GM12878 (cell line): ENCODE data around the gene SWT1. TPM values are rescaled to one million over a fixed set of nuclear protein-coding genes. Genes with fewer than 3 reads are reported as not detected.

Source experiments
- ATAC-seq: fragments of 200-7000 bp; cut with Tn5 transposase; 3 replicates; pipeline ENCODE4 v1.9.1; 2020; ENCODE audit warnings: mild to moderate bottlenecking, moderate library complexity
- BruUV-seq: library from RNA; stranded (reverse); fragments of 400-500 nt; replicated peaks from 2 replicates; lab custom pipeline; 2021; lab: Mats Ljungman, UMichigan
- CTCF ChIA-PET: fragments of 300-600 bp; sonication (Branson Sonifier 250); formaldehyde crosslinking; extraction: SDS; loops from one replicate; lab custom pipeline; 2021; ENCODE audit warnings: inconsistent platforms; lab: Yijun Ruan, JAX
- POLR2A ChIA-PET: fragments of 350-600 bp; formaldehyde crosslinking; extraction: SDS; loops from one replicate; lab custom pipeline; 2021; ENCODE audit warnings: inconsistent platforms; lab: Charles Lee
- RAD21 ChIA-PET: fragments of 300-600 bp; sonication (Branson Sonifier 250); formaldehyde crosslinking; loops from one replicate; lab custom pipeline; 2023; ENCODE audit warnings: antibody characterized with exemption; ENCODE audit not compliant: unreplicated experiment; lab: Charles Lee
- SMC1A ChIA-PET: fragments of 300-600 bp; sonication (Branson Sonifier 250); formaldehyde crosslinking; loops from one replicate; lab custom pipeline; 2023; ENCODE audit not compliant: unreplicated experiment, uncharacterized antibody; lab: Charles Lee
- DNase-seq: peaks from one replicate; pipeline ENCODE4 v3.0.0-alpha.2; 2011; ENCODE audit warnings: low read depth, low spot score
- FAIRE-seq: peaks from 3 replicates; lab custom pipeline; 2011; peaks lifted over from hg19 to GRCh38; lab: Jason Lieb, UNC
- H2AFZ ChIP-seq: 2 replicates; pipeline ENCODE4 v1.6.0; 2011; ENCODE audit warnings: low read depth, low read length, control low read depth; ENCODE audit not compliant: control insufficient read depth
- H3K27ac ChIP-seq: 2 replicates; pipeline ENCODE4 v1.5.1; 2011; ENCODE audit warnings: control low read depth; ENCODE audit not compliant: control insufficient read depth, insufficient read depth
- H3K27me3 ChIP-seq, 2 experiments: replicated peaks in 1 of 2; 2 replicates each; pipeline versions ENCODE4 v1.6.0 to v1.6.1; 2011; ENCODE audit warnings: low read length in 1 of 2; ENCODE audit not compliant: control insufficient read depth in 2 of 2, insufficient read depth in 2 of 2
- H3K36me3 ChIP-seq, 2 experiments: 2 replicates each; pipeline ENCODE4 v1.5.1; 2011; ENCODE audit warnings: low read length in 1 of 2; ENCODE audit not compliant: control insufficient read depth in 2 of 2, insufficient read depth in 2 of 2
- H3K4me1 ChIP-seq: 2 replicates; pipeline ENCODE4 v1.6.1; 2011; ENCODE audit warnings: mild to moderate bottlenecking, low read length, moderate library complexity, mixed read lengths; ENCODE audit not compliant: control insufficient read depth, insufficient read depth
- H3K4me2 ChIP-seq: 2 replicates; pipeline ENCODE4 v1.6.0; 2011; ENCODE audit warnings: control low read depth; ENCODE audit not compliant: control insufficient read depth, insufficient read depth
- H3K4me3 ChIP-seq: fragments of 200-600 bp; sonication (generic); 2 replicates; pipeline ENCODE4 v1.5.1; 2016
- H3K79me2 ChIP-seq: 2 replicates; pipeline ENCODE4 v1.6.0; 2011; ENCODE audit warnings: low read length; ENCODE audit not compliant: control insufficient read depth, insufficient read depth
- H3K9ac ChIP-seq: 2 replicates; pipeline ENCODE4 v1.8.0; 2011; ENCODE audit warnings: low read length, control low read depth, mixed read lengths; ENCODE audit not compliant: control insufficient read depth, insufficient read depth
- H3K9me3 ChIP-seq: replicated peaks from 3 replicates; pipeline ENCODE4 v1.5.1; 2011; ENCODE audit warnings: mild to moderate bottlenecking, low read length; ENCODE audit not compliant: control insufficient read depth, insufficient read depth
- H4K20me1 ChIP-seq: 2 replicates; pipeline ENCODE4 v1.6.0; 2011; ENCODE audit not compliant: control insufficient read depth, insufficient read depth
- BACH1 ChIP-seq: fragments of 450-650 bp; IDR thresholded peaks from 2 replicates; pipeline ENCODE4 v1.6.1; 2017; ENCODE audit warnings: mild to moderate bottlenecking, borderline replicate concordance
- ETV6 ChIP-seq, 2 experiments: fragments of 450-650 bp in 1 of 2; IDR thresholded peaks in 1 of 2; conservative IDR thresholded peaks in 1 of 2; 2 replicates each; pipeline ENCODE4 v1.6.1; 2014; ENCODE audit warnings: antibody characterized with exemption in 1 of 2, borderline replicate concordance in 1 of 2, low read depth in 1 of 2, mild to moderate bottlenecking in 1 of 2, moderate library complexity in 1 of 2
- SMARCA5 ChIP-seq: fragments of 450-650 bp; IDR thresholded peaks from 2 replicates; pipeline ENCODE4 v1.6.1; 2017; ENCODE audit warnings: mild to moderate bottlenecking
- WGBS: methylation state at CpG from one replicate; pipeline ENCODE4 v1.1.6; 2016; ENCODE audit warnings: low lambda C conversion rate; ENCODE audit not compliant: insufficient replicate concordance, insufficient coverage; ENCODE audit errors: missing lambda C conversion rate; 5-methylcytosine and 5-hydroxymethylcytosine counted together
- in situ Hi-C: fragments of 300-500 bp; cut with MboI; formaldehyde crosslinking; loops from 9 replicates; pipeline ENCODE4 v1.14.3; 2018; ENCODE audit warnings: mixed read lengths
- intact Hi-C: fragments of 100-400 bp; cut with micrococcal nuclease; formaldehyde crosslinking; loops from one replicate; pipeline ENCODE4 v1.14.2; 2022; ENCODE audit not compliant: unreplicated experiment
- polyA plus RNA-seq, 11 experiments: library from polyadenylated mRNA; depleted of rRNA in 4 of 11; unstranded in 6 of 11; stranded (reverse) in 5 of 11; fragments of >200 nt; fragmentation: Nextera tagmentation in 4 of 11; fragmentation: Illumina TruSeq in 1 of 11; extraction: Ambion mirVana in 4 of 11; extraction: Trizol in 1 of 11; gene quantifications; 1 replicate in 1 of 11; 2 replicates in 10 of 11; pipeline versions ENCODE4 v1.2.1 to v1.2.3, GENCODE V29; 2011 to 2016; ENCODE audit warnings: inconsistent platforms in 2 of 11, missing spikeins in 2 of 11, low read depth in 1 of 11
- total RNA-seq, 4 experiments: library from RNA; depleted of rRNA in 3 of 4; stranded (reverse); fragments of >200 nt in 3 of 4; fragmentation: Illumina TruSeq in 1 of 4; extraction: Trizol in 1 of 4; gene quantifications; 2 replicates each; pipeline versions ENCODE4 v1.2.1 to v1.2.3, GENCODE V29; 2013 to 2021
- TF ChIP-seq, protein P1 (sequence below): fragments of 450-650 bp; formaldehyde crosslinking; IDR thresholded peaks from 2 replicates; pipeline ENCODE4 v1.4.0; 2020; ENCODE audit warnings: mild to moderate bottlenecking, moderate library complexity

SWT1 gene
- total and polyA plus RNA-seq, 10 of the 15 experiments (the other 5 are each of a cell fraction or from before 2014, with no cell fraction given) = 1.0 to 4.2 (median 2.6) TPM

DNA sequence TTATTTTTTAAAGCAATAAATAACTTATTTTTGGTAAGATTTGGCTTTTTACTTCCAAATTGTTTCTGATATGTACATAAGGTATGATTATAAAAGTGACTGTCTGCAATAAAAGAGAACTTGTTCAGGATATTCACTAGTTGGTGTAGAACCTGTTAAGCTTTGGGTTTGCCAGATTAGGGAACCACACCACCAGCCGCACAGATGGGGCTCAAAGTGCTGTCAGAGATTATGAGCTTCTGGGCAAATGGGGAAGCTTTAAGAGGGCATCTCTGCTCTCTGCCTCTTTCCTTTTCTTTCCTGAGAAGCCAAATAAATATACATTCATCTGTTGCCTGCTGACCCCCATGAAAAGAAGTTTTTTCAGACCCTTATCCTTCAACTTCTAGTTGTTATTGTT, 134.7 kb downstream of the SWT1 start (continued):
- TF ChIP-seq, protein P1, sequence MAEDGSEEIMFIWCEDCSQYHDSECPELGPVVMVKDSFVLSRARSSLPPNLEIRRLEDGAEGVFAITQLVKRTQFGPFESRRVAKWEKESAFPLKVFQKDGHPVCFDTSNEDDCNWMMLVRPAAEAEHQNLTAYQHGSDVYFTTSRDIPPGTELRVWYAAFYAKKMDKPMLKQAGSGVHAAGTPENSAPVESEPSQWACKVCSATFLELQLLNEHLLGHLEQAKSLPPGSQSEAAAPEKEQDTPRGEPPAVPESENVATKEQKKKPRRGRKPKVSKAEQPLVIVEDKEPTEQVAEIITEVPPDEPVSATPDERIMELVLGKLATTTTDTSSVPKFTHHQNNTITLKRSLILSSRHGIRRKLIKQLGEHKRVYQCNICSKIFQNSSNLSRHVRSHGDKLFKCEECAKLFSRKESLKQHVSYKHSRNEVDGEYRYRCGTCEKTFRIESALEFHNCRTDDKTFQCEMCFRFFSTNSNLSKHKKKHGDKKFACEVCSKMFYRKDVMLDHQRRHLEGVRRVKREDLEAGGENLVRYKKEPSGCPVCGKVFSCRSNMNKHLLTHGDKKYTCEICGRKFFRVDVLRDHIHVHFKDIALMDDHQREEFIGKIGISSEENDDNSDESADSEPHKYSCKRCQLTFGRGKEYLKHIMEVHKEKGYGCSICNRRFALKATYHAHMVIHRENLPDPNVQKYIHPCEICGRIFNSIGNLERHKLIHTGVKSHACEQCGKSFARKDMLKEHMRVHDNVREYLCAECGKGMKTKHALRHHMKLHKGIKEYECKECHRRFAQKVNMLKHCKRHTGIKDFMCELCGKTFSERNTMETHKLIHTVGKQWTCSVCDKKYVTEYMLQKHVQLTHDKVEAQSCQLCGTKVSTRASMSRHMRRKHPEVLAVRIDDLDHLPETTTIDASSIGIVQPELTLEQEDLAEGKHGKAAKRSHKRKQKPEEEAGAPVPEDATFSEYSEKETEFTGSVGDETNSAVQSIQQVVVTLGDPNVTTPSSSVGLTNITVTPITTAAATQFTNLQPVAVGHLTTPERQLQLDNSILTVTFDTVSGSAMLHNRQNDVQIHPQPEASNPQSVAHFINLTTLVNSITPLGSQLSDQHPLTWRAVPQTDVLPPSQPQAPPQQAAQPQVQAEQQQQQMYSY (CRISPR knock-in tag) = no peak
- TF ChIP-seq BACH1 (no peak), SMARCA5 (no peak)

DNA sequence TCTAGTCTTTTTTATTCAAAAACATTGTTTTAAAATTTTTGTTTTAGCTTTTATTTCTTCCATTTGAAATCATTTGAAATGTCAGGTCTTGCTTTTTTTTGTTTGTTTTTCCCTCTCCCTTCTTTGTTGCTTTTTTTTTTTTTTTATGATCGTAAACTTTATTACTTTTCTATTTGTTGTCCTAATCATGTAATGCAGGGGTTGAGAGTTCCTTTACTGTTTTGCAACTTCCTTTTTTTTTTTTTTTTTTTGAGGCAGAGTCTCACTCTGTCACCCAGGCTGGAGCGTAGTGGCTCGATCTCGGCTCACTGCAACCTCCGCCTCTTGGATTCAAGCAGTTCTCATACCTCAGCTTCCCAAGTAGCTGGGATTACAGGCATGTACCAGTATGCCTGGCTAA, 135.3 kb downstream of the SWT1 start:
- POLR2A ChIA-PET = interaction anchor here (0.7 to 1.8 kb wide), 2 partner anchors 14 to 25 kb away, joined by 6 to 8 read pairs; partner anchors contain the start of gene IVNS1ABP
- Histone ChIP-seq H3K9me3 (no peaks in the 10 kb centered on the region), H3K27me3 (no peaks in the 10 kb centered on the region), H3K4me3 (no peak overlapping the region), H3K36me3 (peaks cover 0 to 12% of the 10 kb centered on the region in 2 experiments; a peak in 1 of 4 replicates), H3K4me2 (no peak overlapping the region), H3K4me1 (no peaks in the 10 kb centered on the region), H3K27ac (no peak overlapping the region), H4K20me1 (no peaks in the 10 kb centered on the region), H3K9ac (no peak overlapping the region), H3K79me2 (no peaks in the 10 kb centered on the region), H2AFZ (no peak overlapping the region)
- BruUV-seq = no TSS peak
- 94% methylated on average over 4 of the region's 5 CpGs for WGBS
- in situ Hi-C loops = no loop called here
- intact Hi-C loops = no loop called here
- ATAC-seq (no peak), DNase-seq (no peak), FAIRE-seq (no peak)
- CTCF ChIA-PET = interaction anchor here (0.6 to 3.3 kb wide), 5 partner anchors 9 to 304 kb away, joined by 3 to 13 read pairs (median 3); no protein-coding TSS in a partner anchor
- RAD21 ChIA-PET = interaction anchor here (0.7 to 1.4 kb wide), 3 partner anchors 13 to 268 kb away, joined by 3 read pairs; no protein-coding TSS in a partner anchor
- no peak for TF ChIP-seq ETV6 (conservative IDR thresholded peaks at IDR 0.05 in 1 of 2, IDR thresholded peaks at IDR 0.05 in 1 of 2; ENCODE audit: borderline replicate concordance in 1 of 2, low read depth in 1 of 2)
- SMC1A ChIA-PET = interaction anchor here (0.9 to 2.2 kb wide), 5 partner anchors 8 to 389 kb away, joined by 3 to 5 read pairs (median 4); no protein-coding TSS in a partner anchor
